Hematopoietic multipotent progenitor cell (in vitro differentiated cells): Measurements from ENCODE around the gene ENPP1. TPM values are rescaled to one million over a fixed set of nuclear protein-coding genes. Genes with fewer than 3 reads are reported as not detected.
"Not testable (repeated sequence)": the region's sequence is repeated elsewhere in the genome, so short reads cannot be mapped to it uniquely, and the experiment has no call there.

Experiments used
- DNase-seq, 3 donors: peaks; one replicate each; pipeline ENCODE4 v3.0.0-alpha.2; 2011 to 2015; ENCODE audit warnings: low read depth in 2 of 3, low spot score in 2 of 3
- total RNA-seq: library from RNA; depleted of rRNA; stranded (reverse); fragments of >200 nt; gene quantifications from one replicate; pipeline ENCODE4 v1.2.3, GENCODE V29; 2012

Gene ENPP1
- total RNA-seq, 1 donor = under 0.01 TPM

GRCh38 chr6:131910956-131911355 lies 103.1 kb downstream of the ENPP1 start:
- DNase-seq = no peak

GRCh38 chr6:131911951-131912350 lies 104.1 kb downstream of the ENPP1 start:
- no peak for DNase-seq

- no peak for DNase-seq
Measured at GRCh38 chr6:131914234-131914633, 106.4 kb downstream of the ENPP1 start.

- DNase-seq = peak; percentile 3 to 91 (median 72)
Measured at GRCh38 chr6:131914967-131915751, 107.3 kb downstream of the ENPP1 start.

GRCh38 chr6:131916091-131916796 lies 108.4 kb downstream of the ENPP1 start:
- not testable (repeated sequence) for DNase-seq

- no peak for DNase-seq
Measured at GRCh38 chr6:131916847-131917246, 109.0 kb downstream of the ENPP1 start.

- DNase-seq = peak in 2 of 3 donors; percentile 74 to 91
Measured at GRCh38 chr6:131917318-131917717, 109.5 kb downstream of the ENPP1 start.

- no peak for DNase-seq
Measured at GRCh38 chr6:131917763-131918649, 110.2 kb downstream of the ENPP1 start.

- no peak for DNase-seq
Measured at GRCh38 chr6:131918650-131919355, 111.0 kb downstream of the ENPP1 start.

GRCh38 chr6:131920656-131921055 lies 112.8 kb downstream of the ENPP1 start:
- no peak for DNase-seq

- DNase-seq = peak in 2 of 3 donors; percentile 59 to 81
Measured at GRCh38 chr6:131923356-131923755, 115.5 kb downstream of the ENPP1 start.

GRCh38 chr6:131924881-131925474 lies 117.2 kb downstream of the ENPP1 start:
- DNase-seq = peak in 1 of 3 donors; percentile 56

GRCh38 chr6:131929264-131929663 lies 121.4 kb downstream of the ENPP1 start:
- no peak for DNase-seq

GRCh38 chr6:131929976-131930375 lies 122.2 kb downstream of the ENPP1 start:
- no peak for DNase-seq

- DNase-seq = no peak
Measured at GRCh38 chr6:131931063-131931750, 123.4 kb downstream of the ENPP1 start.

- DNase-seq = no peak
Measured at GRCh38 chr6:131936156-131936555, 128.3 kb downstream of the ENPP1 start.

GRCh38 chr6:131937226-131937625 lies 129.4 kb downstream of the ENPP1 start:
- DNase-seq = no peak

GRCh38 chr6:131937703-131938631 lies 130.1 kb downstream of the ENPP1 start:
- no peak for DNase-seq
